BE2C (cell line): Measurements from ENCODE around the gene SH2D7.

Experiments used
- DNase-seq: peaks from one replicate; pipeline ENCODE4 v3.0.0-alpha.2; 2020
- H3K27me3 ChIP-seq: fragments of 250-450 bp; sonication (Bioruptor Pico); 2 replicates; pipeline ENCODE4 v1.5.1; 2020; ENCODE audit warnings: mild to moderate bottlenecking
- H3K36me3 ChIP-seq: fragments of 250-450 bp; sonication (Bioruptor Pico); 2 replicates; pipeline ENCODE4 v1.5.1; 2020; ENCODE audit warnings: mild to moderate bottlenecking
- H3K4me1 ChIP-seq: fragments of 250-450 bp; sonication (Bioruptor Pico); 2 replicates; pipeline ENCODE4 v1.5.1; 2020
- H3K4me3 ChIP-seq: 2 replicates; pipeline ENCODE4 v1.5.1; 2011; ENCODE audit warnings: low read depth, low read length
- H3K9me3 ChIP-seq: fragments of 250-450 bp; sonication (Bioruptor Pico); 2 replicates; pipeline ENCODE4 v1.5.1; 2020
- TF ChIP-seq, protein P1 (sequence below): IDR thresholded peaks from 2 replicates; pipeline ENCODE4 v1.5.1; 2012; ENCODE audit warnings: mild to moderate bottlenecking, low read depth, low read length

The SH2D7 gene

GRCh38 chr15:78052545-78052944 lies 39.8 kb upstream of the SH2D7 start:
- Histone ChIP-seq H3K9me3 (no peaks in the 10 kb centered on the region), H3K4me3 (no peak overlapping the region), H3K36me3 (peaks cover 3% of the 10 kb centered on the region; the same call in 1 of the 2 replicates), H3K27me3 (no peaks in the 10 kb centered on the region), H3K4me1 (peaks cover 4% of the 10 kb centered on the region)
- DNase-seq = no peak
- TF ChIP-seq, protein P1, sequence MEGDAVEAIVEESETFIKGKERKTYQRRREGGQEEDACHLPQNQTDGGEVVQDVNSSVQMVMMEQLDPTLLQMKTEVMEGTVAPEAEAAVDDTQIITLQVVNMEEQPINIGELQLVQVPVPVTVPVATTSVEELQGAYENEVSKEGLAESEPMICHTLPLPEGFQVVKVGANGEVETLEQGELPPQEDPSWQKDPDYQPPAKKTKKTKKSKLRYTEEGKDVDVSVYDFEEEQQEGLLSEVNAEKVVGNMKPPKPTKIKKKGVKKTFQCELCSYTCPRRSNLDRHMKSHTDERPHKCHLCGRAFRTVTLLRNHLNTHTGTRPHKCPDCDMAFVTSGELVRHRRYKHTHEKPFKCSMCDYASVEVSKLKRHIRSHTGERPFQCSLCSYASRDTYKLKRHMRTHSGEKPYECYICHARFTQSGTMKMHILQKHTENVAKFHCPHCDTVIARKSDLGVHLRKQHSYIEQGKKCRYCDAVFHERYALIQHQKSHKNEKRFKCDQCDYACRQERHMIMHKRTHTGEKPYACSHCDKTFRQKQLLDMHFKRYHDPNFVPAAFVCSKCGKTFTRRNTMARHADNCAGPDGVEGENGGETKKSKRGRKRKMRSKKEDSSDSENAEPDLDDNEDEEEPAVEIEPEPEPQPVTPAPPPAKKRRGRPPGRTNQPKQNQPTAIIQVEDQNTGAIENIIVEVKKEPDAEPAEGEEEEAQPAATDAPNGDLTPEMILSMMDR = no peak

- H3K4me1 ChIP-seq = peaks cover 15% of the 10 kb centered on the region
- H3K9me3 ChIP-seq = no peaks in the 10 kb centered on the region
- H3K4me3 ChIP-seq = no peak overlapping the region
- H3K27me3 ChIP-seq = no peaks in the 10 kb centered on the region
- peaks cover 3% of the 10 kb centered on the region; the same call in 1 of the 2 replicates for H3K36me3 ChIP-seq
- TF ChIP-seq, protein P1 = no peak
- no peak for DNase-seq
These were observed 37.8 kb upstream of the SH2D7 start for GRCh38 chr15:78054518-78054917.

- Histone ChIP-seq H3K4me1 (peaks cover 15% of the 10 kb centered on the region), H3K9me3 (no peaks in the 10 kb centered on the region), H3K27me3 (no peaks in the 10 kb centered on the region), H3K4me3 (no peak overlapping the region), H3K36me3 (peaks cover 3% of the 10 kb centered on the region; the same call in 1 of the 2 replicates)
- no peak for DNase-seq
- TF ChIP-seq, protein P1 = no peak
These were observed 37.4 kb upstream of the SH2D7 start for GRCh38 chr15:78054966-78055365.

GRCh38 chr15:78055919-78056713 lies 36.2 kb upstream of the SH2D7 start:
- Histone ChIP-seq H3K4me3 (no peak overlapping the region), H3K4me1 (peaks cover 15% of the 10 kb centered on the region), H3K27me3 (no peaks in the 10 kb centered on the region), H3K36me3 (no peaks in the 10 kb centered on the region), H3K9me3 (no peaks in the 10 kb centered on the region)
- peak; percentile 40 for DNase-seq
- TF ChIP-seq, protein P1 = no peak

- Histone ChIP-seq H3K4me3 (no peak overlapping the region), H3K27me3 (no peaks in the 10 kb centered on the region), H3K9me3 (no peaks in the 10 kb centered on the region), H3K4me1 (peaks cover 15% of the 10 kb centered on the region), H3K36me3 (no peaks in the 10 kb centered on the region)
- DNase-seq = no peak
- TF ChIP-seq, protein P1 = no peak
These were observed 35.6 kb upstream of the SH2D7 start for GRCh38 chr15:78056714-78057269.

GRCh38 chr15:78057803-78058202 lies 34.6 kb upstream of the SH2D7 start:
- Histone ChIP-seq H3K27me3 (no peaks in the 10 kb centered on the region), H3K4me3 (no peak overlapping the region), H3K9me3 (no peaks in the 10 kb centered on the region), H3K4me1 (peaks cover 18% of the 10 kb centered on the region), H3K36me3 (no peaks in the 10 kb centered on the region)
- DNase-seq = peak; percentile 50
- TF ChIP-seq, protein P1 = no peak
